CD4-positive, alpha-beta T cell treated with Interleukin-17A for 1 hour (primary cell): Measurements from ENCODE around the gene C4orf51.
"Not testable (repeated sequence)": the region's sequence is repeated elsewhere in the genome, so short reads cannot be mapped to it uniquely, and the experiment has no call there.

Experiments
- DNase-seq: peaks from one replicate; pipeline ENCODE4 v3.0.0-alpha.2; 2020

The C4orf51 gene

DNA sequence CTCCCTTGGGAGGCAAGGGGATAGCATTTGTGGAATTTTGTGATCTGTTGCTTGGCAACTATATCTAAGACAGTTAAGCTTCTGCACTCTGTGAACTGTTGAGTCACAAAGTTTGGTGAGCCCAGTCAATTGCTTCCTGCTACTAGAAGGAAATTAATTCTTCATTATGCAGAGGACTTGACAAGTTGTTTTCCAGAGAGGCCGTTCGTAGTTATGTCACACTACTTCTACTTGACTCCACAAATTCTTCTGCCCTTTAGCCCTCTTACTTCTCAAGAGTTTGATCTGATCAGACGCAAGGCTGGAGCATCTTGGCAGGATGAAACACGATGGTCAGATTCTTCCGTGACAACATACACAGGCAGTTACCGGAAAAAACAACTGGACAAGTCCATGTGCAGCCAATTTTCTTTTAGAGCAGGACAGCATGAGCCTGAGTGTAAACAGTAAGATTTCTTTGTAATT, at the start of gene C4orf51:
C4orf51 (plus strand) TSS at position 156 of the 465 bp plus-strand sequence; CDS start at position 214, 58 bp downstream.
- DNase-seq: no peak

DNA sequence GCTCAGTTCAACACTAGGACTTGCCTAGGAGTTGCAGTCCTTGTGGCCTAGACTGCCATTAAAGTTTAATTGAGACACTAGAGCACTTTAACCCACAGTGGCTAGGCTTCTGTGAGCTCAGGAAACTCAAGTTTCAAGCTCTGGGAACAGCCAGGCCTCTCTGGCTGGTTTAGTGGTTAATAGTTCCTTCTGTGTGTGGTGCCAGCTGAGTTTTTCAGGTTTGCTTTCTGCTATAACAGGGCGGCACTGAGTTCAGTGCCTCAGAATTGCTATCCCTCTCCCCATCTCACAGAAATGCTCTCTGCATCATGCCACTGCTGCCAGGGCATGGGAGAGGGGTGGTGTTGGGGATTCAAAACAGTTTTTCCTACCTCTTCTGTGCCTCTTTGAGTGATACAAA, 44.8 kb upstream of the C4orf51 start:
- no peak for DNase-seq

GRCh38 chr4:145635630-145636029, 44.3 kb upstream of the C4orf51 start:
- no peak for DNase-seq

- DNase-seq: no peak
Measured at GRCh38 chr4:145639186-145639698, 40.7 kb upstream of the C4orf51 start.

DNA sequence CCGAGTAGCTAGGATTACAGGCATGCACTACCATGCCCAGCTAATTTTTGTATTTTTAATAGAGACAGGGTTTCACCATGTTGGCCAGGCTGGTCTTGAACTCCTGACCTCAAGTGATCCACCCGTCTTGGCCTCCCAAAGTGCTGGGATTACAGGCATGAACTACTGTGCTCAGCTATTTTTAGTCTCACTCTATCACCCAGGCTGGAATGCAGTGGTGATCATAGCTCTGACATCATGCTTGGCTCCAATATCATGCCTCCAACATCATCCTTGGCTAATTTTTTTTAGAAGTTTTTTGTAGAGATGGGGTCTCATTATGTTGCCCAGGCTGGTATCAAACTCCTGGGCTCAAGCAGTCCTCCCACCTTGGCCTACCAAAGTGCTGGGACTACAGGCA, 39.7 kb upstream of the C4orf51 start:
- not testable (repeated sequence) for DNase-seq

- no peak for DNase-seq
Measured at GRCh38 chr4:145643295-145643694, 36.7 kb upstream of the C4orf51 start.

DNA sequence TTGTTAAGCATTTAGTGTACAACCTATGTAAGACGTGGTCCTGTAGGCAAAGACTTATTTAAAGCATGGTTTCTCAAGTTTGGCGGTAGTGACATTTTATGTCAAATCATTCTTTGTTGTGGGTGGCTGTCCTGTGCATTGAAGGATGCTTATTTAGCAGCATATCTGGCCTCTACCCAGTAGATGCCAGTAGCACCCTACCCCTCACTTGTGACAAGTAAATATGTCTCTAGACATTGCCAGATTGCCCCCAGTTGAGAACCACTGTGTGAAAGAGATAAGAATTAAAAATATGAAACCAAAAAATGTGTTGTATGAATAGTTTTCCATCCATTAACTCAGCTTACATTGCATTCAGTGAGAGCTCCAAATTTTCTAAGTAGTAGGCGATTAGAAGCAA, 35.2 kb upstream of the C4orf51 start:
- DNase-seq: no peak

DNA sequence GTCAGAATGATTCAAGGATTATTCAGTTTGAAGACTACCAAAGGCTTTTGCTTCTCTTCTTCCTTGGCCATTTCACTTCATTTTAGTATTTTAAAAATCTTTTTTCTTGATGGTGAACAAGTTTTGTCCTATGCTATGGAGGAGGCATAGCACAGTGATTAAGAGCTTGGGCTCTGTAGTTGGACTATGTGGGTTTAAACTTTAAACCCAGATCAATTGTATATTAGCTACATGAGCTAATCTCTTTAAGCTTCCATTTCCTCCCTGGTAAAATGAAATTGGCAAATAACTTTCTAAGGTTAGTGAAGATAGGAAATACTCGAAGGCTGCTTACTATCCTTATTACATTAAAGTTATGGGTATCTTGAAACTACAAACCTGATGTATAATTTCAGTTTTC, 23.8 kb upstream of the C4orf51 start:
- no peak for DNase-seq

GRCh38 chr4:145660064-145660463, 19.9 kb upstream of the C4orf51 start:
- no peak for DNase-seq

DNA sequence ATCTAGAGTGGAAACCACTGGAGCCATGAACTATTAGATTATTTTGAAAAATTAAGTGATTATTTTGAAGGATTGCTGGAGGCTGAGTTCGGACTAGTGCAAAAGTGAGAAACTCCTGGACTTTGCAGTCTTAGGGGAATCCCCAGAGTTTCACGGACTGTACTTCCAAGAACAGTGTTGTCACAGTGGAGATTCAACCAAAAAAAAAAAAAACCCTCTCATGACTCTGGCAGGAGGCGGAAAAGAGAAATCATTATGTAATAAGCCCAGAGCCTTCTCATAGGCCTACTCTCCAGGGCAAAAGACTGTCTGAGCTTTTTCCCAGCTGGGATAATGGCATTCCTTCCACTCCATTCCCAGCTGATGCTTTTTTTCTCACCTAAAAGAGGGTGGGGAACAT, 16.8 kb upstream of the C4orf51 start:
- DNase-seq: no peak

DNA sequence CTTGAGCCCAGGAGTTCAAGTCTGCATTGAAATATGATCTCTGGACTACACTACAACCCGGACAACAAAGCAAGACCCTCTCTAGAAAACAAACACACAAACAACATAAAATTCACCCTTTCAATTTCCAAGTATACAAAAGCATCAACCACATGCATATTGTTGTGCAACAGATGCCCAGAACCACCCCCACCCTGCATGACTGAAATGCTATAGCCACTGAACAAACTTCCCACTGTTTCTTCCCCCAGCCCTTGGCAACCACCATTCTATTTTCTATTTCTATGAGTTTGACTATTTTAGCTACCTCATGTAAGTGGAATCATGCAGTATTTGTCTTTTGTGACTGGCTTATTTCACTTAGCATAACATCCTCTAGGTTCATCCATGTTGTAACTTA, 14.2 kb upstream of the C4orf51 start:
- DNase-seq: no peak

DNA sequence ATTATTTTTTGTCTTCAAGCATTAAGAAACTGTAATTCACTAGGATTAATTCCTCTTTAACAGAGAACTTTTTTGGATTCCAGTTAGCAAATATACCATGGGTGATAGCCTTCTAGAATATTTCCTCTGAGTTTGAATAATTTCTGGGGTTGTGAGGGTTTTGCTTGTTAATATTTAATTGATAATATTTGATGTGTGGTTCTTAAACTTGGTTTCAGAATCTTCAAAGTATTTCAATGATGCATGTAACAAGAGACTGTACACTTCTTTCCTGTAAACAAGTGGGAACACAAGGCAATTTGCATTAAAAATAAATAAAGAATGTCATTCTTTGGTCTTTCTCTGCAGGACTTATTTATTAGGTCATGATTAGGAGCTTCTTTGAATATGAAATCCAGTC, 9.5 kb upstream of the C4orf51 start:
- DNase-seq: no peak

DNA sequence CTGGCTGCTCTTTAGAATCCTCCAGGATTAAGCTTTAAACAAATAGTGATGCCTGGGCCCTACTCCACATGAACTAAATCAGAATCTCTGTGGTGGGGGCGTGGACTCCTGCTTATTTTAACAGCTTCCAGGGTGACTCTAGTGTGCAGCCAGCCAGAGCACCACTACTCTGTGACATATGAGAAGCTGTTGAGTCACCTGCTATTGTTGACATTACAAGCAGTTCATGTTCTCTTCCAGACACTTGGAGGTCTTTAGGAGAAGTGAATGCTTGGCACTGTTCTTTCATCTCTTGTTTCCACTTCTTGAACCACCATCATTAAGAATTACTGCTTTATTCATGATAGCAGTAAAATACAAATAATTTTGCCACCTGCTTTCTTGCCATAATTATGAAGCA, 426 bp upstream of the C4orf51 start:
- no peak for DNase-seq

DNA sequence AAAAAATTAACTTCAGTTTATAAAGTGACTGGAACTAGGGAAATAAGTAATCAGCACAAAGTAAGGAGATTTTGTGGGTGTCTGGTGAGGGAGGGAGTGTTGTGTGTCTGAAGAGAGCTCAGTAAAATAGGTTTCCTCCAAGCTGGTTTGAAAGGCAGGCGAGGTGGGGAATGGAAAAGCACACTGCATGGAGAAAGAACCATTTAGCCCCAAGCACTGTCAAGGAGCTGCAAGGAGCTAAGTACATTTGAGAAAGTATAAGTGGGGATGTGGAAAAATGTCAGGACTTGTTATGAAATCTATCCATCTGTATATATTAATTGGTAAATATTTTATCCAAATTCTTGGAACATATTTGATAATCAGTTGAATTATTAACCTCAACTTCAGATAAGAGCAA, 956 bp downstream of the C4orf51 start:
- no peak for DNase-seq

GRCh38 chr4:145681518-145681917, 1.6 kb downstream of the C4orf51 start:
- no peak for DNase-seq

DNA sequence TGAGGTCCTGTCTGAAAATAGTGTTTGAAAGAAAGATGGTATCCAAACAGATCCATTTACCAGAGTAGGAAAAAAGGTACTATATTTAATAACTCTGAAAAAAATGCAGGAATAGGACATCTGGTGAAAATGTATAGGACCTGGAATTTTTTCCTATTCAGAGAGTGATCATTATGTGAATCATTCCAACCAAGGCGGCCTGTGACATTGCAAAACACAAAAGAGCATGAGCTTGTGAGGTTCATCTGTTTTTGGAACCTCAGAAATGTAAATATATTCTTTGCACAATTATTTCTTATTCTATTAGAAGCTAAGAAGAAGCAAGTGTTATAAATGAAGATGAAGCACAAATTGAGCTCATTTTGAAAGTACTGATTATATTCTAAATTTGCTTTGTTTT, 2.0 kb downstream of the C4orf51 start:
- no peak for DNase-seq

- no peak for DNase-seq
Measured at GRCh38 chr4:145686991-145687390, 7.0 kb downstream of the C4orf51 start.

DNA sequence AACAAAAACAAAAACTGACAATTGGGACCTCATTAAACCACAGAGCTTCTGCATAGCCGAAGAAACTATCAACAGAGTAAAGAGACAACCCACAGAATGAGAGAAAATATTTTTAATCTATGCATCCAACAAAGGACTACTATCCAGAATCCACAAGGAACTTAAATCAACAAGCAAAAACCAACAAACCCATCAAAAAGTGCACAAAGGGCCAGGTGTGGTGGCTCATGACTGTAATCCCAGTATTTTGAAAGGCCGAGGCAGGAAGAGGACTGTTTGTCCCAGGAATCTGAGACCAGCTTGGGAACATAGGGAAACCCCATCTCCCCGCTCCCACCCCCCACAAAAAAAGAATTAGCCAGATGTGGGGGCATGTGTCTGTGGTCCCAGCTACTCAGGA, 10.7 kb downstream of the C4orf51 start:
- no peak for DNase-seq

- not testable (repeated sequence) for DNase-seq
Measured at GRCh38 chr4:145691416-145691815, 11.5 kb downstream of the C4orf51 start.

GRCh38 chr4:145694929-145695328, 15.0 kb downstream of the C4orf51 start:
- DNase-seq: no peak

DNA sequence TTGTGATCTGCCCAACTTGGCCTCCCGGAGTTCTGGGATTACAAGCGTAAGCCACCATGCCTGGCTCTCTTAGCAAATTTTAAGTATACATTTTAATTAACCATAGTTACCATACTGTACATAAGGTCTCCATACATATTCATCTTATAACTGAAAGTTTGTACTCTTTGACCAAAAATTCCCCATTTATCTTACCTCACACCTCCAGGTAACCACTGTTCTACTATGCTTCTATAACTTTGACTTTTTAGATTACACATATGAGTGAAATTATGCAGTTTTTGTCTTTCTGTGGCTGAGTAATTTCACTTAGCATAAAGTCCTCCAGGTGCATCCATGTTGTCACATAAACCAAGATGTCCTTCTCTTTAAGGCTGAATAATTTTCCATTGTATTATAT, 17.4 kb downstream of the C4orf51 start:
- DNase-seq: no peak

GRCh38 chr4:145698507-145698906, 18.6 kb downstream of the C4orf51 start:
- no peak for DNase-seq

DNA sequence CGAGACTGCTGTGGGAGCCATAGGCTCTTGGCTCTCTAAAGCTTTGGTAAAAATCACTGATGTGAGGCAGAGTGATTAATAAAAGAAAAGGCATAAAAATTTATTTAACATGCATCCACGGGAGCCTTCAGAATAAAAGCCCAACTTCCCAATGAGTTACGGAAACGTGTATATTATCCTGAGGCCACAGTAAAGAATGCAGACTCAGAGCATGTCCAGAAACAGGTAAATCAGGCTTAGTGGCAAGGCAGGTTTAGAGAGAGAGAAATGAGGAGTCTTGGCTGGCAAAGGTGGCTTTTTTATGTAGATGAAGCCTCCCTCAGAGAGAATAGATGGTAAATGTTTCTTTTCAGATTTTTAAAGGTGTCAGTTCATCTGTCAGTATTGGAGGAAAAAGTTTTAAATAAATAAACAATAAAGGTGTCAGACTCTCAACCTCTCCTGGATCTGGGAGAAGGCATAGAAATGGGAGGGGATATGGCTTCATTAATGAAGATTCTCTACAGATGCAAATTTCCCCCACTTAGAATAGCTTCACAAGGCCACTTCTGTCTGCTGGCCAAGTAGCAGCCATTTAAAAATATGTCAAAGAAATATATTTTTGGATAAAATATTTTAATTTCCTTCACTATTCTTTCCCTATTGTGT, 24.0 kb downstream of the C4orf51 start:
- DNase-seq: no peak

- DNase-seq: no peak
Measured at GRCh38 chr4:145709336-145709735, 29.4 kb downstream of the C4orf51 start.

GRCh38 chr4:145709843-145710242, 29.9 kb downstream of the C4orf51 start:
- DNase-seq: no peak
